ENCODE measurements around the gene INPP5A.
"Not testable (repeated sequence)": the region's sequence is repeated elsewhere in the genome, so short reads cannot be mapped to it uniquely, and the experiment has no call there.

The INPP5A gene

DNA sequence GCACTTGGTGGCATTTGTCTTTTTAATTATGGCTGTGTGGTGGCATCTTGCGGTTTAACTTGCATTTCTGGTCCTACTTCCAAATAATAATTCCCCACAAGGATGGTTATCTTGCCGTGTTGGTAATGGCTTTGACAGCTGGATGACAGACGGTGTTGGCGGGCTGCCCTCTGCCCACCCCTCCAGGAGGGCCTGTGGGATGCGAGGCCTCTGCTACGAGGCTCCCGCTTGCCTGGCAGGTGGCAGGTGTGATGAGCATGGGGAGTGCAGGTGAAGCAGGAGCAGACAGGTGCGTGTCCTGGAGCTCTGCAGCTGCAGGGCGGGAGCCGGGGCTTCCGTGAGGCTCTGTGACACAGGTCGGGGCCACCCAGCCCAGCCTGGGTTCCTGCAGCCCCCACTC, 11.8 kb downstream of the INPP5A start:
- no peak for DNase-seq

DNA sequence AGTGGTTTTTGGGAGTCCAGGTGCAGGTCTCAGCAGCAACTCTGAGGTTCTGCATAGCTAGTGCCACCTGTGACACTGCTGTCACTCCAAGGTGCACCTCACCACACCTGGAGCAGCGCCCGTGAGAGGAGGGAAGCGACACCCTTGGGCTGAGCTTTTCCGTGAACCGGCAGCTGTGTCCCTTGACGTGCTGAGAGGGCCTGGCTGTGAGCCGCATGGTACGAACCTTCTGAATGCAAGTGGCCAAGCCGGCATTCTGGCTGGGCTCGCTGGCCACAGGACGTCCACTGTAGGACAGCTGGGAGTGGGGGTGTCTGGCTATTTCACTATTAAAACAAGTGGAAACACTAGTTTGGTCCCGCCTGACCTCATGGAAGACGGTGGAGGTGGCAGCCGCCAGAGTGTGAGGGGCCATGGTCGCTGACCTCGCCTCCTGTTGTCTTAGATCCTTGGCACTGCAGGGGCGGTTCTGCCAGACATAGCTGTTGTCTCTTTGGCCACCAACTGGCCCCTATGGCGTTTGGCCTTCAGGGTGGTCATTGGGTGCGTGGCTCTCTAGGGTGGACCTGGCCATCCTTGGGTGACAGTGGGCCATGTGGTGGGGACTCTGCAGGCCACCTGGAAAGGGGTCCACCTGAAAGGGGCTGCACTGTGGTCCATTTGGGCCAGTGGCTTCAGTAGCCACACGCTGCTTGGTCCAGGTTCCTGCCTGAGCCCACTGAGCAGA, 12.9 kb downstream of the INPP5A start:
- DNase-seq: no peak

DNA sequence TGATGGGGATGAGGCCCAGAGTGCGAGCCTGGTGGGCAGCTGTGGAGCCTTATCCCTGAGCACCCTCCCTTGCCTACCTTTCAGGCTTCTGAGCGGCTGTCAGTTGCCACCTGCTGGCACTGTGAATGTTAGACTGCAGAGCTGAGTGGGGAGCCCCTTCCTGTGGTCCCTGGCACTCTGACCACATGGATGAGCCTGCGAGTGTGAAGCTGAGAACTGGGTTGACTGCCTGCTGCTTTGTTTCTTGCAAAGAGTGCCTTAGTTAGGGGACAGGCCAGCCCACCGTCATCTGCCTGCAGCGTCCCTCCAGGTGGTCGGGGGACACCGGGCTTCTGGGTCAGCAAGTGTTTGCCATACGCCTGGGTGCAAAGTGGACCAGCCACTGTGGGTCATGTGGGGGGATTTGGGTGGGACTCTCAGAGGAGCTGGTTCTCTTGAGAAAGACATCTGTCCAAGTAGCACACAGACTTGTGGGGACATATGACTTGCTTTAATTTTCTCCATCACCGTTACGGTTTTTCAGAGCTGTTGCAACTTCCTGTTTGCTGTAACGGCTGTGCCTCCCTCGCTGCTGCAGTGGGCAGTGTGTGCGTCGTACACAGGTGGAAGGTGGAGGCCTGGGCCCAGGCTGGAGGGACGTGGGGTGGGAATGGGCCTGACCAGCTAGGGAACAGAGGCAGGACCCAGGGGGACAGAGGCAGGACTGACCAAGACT, 13.7 kb downstream of the INPP5A start:
- DNase-seq: peak; percentile 51 to 67 (median 64)

DNA sequence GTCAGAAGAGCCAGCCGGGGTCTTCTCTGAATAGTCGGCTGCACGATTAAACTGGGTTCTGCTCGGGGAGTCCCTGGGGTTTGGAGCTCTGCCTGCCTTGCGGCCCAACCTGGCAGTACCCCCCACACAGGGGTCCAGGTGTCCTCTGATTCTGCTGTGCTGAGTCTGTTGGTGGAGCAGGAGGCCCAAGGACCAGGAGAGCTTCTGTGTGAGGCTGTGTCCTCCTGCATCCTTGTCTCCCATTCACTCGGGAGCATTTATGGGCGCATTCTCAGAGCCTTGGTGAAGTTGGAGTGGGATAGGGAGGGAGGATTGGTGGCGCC, 14.2 kb downstream of the INPP5A start:
- DNase-seq: no peak

DNA sequence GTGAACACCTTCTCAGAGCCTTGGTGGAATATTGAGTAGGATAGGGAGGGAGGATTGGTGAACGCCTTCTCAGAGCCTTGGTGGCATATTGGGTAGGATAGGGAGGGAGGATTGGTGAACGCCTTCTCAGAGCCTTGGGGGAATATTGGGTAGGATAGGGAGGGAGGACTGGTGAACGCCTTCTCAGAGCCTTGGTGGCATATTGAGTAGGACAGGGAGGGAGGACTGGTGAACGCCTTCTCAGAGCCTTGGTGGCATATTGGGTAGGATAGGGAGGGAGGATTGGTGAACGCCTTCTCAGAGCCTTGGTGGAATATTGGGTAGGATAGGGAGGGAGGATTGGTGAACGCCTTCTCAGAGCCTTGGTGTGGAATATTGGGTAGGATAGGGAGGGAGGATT, 15.0 kb downstream of the INPP5A start:
- DNase-seq: not testable (repeated sequence)

DNA sequence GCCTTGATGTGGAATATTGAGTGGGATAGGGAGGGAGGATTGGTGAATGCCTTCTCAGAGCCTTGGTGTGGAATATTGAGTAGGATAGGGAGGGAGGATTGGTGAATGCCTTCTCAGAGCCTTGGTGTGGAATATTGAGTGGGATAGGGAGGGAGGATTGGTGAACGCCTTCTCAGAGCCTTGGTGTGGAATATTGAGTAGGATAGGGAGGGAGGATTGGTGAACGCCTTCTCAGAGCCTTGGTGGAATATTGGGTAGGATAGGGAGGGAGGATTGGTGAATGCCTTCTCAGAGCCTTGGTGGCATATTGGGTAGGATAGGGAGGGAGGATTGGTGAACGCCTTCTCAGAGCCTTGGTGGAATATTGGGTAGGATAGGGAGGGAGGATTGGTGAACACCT, 16.0 kb downstream of the INPP5A start:
- DNase-seq: not testable (repeated sequence)

DNA sequence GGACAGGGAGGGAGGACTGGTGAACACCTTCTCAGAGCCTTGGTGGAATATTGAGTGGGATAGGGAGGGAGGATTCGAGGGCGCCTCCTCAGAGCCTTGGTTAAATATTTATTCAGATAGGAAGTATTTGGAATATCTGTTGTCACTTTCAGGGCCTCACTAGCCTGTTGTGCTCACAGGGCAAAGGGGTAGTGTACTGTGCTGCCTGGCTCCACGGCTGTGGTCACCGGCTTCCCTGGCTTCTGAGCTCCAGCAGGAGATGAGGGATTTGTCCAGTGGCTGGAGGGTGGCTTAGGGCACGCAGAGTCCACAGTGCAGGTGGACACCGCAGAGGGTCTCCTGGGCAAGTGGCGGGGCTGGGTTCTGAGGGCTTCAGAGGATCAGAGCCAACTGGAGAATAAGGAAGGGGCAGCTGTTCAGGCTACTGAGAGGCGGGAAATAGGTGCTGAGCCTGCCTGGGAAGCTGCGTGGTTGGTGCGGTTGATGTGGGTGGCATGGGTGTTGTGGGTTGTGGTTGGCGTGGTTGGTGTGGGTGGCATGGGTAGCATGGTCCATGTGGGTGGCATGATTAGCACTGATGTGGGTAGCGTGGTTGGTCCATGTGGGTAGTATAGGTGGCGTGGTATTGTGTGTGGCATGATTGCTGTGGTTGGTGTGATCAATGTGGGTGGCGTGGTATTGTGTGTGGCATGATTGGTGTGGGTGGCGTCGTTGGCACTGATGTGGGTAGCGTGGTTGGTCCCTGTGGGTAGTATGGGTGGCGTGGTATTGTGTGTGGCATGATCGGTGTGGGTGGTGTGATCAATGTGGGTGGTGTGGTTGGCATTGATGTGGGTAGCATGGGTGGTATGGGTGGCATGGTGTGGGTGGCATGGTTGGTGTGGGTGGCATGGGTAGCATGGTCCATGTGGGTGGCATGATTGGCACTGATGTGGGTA, 16.7 kb downstream of the INPP5A start:
- no peak for DNase-seq

DNA sequence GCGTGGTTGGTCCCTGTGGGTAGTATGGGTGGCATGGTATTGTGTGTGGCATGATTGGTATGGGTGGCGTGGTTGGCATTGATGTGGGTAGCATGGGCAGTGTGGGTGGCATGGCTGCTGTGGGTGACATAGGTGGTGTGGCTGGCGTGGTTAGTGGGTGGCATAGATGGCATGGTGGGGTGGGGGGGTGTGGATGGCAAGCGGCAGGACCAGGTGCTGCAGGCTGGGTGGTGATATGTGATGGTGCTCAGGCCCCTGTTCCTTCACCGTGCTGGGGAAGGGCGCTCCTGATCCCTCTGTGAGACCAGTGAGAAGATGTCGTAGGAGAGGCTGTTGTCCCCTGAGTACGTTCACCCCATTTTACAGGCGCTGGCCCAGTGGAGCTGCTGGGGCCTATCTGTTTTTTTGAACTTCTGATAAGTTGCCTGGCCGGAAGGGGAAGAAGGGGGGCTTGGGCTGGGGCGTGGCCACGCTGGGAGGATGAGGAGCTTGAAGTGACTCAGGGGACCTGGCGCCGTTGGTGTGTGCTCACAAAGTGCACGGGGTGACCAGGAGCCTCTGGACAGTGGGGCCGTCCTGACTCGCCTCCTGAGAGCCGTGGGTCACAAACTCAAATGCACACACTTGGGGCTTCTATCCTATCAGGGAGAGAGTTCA, 17.5 kb downstream of the INPP5A start:
- peak in 2 of 4 experiments; percentile 29 to 34 for DNase-seq

DNA sequence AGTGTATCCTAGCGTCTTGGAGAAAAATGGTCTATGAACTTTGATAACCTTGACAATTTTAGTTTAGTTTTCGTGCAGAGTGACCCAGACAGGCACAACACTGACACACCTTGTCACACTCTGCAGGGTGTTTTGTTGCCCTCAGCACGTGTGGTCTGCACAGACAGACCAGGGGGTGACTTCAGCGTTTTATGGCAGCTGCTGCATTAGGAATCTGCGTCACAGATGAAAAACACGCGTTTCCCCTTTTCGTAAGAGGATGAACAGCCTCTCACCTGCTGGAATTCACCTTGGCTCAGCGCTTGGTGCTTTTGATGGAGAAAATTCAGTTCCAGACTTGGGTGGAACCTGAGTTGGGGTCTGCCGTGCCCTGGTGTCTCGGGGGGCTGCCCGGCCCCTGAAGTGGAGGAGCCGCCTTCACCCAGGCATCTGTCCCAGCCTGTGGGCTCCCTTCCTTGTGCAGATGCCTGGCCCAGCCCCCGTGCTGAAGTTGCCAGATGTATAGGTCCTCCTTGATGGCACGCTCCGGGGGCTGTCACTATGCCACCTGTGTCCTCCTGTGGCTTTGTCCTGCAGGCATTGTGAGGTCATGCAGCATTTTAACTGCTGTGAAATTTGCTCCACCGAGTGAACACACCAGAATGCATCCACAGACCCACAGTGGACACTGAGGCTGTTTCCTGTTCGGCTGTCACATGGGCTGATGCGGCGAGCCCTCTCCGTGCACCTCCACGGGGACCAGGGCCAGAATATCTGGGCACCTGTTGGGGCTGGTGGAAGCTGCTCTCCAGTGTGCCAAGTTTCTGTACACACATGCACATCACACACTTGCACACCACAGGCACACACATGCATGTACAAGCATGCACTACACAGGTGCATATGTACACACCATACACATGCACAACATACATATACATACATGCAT, 18.3 kb downstream of the INPP5A start:
- DNase-seq: peak in 2 of 4 experiments; percentile 29 to 48

DNA sequence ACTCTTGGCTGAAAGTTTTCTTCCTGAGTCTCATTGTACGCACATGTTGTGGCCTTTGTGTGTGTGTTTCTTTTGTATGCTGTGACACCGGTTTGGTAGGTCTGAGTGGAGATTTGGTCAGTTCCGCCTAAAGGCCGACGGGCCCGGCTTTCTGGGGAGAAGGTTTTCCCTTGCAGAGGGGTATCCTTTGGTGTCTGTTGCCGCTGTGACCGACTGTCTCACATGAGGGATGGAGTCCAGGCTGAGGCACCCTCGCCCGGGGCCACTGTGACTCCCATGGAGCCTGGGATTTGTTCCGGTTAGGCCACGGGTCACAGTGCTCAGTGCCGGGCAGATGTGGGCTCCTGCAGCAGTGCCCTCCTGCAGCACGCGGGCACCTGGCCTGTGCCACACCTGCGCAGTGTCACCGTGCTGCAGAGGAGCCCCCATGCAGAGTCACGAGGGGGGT, 19.4 kb downstream of the INPP5A start:
- no peak for DNase-seq

DNA sequence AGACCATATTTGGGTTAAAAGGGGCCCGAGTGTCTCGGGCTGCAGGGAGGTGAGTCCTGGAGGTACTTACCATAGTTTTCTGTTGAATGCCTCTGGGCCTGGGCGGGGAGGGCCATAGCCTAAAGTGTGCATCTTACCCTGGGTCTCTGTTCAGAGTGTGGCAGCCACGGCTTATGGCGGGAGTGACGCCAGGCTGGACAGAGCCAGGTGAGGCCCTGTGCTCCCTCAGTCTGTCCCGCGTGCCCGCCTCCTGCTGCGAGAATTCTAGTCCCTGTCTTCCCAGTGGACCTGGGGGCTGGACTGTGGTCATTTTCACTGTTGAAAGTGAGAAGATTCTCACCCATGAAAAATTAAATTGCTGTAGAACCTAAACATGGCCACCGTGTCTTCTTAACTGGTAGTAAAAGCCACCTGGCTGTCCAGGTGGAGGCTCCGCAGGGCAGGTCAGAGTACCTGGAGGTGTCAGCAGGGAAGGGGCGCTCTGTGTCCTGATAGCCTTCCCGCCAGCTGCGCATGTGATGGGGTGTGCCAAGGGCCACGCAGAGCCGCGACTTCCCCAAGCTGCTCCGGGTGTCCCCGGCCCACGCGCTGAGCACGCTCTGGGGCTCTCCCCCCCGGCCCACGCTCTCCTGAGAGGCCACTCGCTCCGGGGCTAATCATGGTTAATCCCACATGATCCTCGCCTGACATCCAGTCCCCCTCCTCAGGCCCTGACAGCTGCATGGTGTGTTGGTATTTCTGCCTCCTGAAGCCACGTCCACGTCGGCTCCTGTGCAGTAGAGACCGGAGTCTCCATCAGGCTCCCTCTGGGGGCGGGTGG, 20.3 kb downstream of the INPP5A start:
- DNase-seq: no peak

DNA sequence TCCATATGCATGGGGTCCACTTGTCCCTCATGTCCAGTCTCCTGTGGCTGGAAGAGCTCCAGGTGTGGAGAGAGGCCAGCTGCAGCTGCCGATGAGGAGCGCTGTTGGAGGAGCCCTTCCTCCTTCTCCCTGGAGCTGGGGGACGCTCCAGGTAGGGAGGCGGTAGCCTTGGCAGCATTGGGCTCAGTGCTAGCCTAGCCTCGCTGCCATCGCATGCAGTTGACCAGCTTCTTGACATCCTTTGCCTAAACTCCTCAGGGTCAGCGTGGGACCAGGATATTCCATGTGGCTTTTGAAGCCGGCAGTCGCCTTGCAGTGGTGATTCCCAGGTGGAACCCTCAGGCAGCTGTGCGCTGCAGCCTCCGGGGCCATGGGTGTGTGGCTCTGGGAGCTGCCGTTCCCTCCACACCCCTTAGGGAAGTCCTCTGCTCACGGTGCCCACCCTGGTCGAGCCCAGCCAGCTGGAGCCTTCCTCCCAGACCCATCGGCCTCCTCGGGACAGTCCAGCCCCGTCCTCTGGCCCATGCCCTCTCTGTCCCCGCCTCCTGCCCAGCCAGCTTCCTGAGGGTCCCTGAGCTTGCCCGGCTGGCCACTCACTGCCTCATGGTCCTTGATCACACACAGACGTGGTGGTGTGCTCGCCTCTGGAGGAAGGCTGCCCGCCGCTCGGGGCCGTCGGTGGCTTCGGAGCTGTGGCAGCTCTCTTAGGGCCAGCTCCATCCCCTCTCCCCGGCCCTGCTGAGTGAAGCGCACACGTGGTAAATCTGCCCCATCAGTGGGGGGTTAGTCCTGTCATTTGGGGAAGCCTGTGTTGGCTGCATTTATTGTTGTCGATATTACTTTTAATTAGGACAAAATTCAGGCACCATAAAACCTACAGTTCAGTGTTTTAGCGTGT, 21.2 kb downstream of the INPP5A start:
- no peak for DNase-seq

DNA sequence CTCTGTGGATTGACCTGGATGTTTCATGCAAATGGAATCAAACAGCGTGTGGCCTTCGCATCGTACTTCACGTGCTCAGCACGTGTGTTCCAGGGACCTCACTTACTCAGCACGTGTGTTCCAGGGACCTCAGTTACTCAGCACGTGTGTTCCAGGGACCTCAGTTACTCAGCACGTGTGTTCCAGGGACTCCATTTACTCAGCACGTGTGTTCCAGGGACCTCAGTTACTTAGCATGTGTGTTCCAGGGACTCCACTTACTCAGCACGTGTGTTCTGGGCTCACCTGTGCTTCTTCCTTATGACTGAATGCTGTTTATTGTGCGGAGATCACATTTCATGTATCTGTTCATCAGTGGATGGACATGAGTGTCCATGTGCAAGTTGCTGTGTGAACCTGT, 22.0 kb downstream of the INPP5A start:
- DNase-seq: no peak

DNA sequence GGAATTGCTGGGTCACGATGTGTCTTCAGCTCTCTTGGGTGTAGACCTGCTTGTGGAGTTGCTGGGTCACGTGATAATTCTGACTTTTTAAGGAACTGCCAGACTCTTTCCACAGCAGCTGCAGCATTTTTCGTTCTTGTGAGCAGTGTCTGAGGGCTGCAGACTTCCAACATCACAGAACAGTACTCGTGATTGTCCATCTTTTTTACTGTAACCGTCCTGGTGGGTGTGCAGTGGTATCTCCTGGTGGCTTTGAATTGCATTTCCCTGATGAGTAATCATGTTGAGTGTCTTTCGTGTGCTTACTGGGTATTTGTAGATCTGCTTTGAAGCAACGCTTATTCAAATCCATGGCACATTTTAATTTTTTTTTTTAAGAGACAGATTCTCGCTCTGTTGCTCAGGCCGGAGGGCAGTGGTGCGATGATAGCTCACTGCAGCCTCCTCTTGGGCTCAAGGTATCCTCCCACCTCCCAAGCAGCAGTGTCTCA, 22.7 kb downstream of the INPP5A start:
- DNase-seq: peak; percentile 80 to 94 (median 86)

DNA sequence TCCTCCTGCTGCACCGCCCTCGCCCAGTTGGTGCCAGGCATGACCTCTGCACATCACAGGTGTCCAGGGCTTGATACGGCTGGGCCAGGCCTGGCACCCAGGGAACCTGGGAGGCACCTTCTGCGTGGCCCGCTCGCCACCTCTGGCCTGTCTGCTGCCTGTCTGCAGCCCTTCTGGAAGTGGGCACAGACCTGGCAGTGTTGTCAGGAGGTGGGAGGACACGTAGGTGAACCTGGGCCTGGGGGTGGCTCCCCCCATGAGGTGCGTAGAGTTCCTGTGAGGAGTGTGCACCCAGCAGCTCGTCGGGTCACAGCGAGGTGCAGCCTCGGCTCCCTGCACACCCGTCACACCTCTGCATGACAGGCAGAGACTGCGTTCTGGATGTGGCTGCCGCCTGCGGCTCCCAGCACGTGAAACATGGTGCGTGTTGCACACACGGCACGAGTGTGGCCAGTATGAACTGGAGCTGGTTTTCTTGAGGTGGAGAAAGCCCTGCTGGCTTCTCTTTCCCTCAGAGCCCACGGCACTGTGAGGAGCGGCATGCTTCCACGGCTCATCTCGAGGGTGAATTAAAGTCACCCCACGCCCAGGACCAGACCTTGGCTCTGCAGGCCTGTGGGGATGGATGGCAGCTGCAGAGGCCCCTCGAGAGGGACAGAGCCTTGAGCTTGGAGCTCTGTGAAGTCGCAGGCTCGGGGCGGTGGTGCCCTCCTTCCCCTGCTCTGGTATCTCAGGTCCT, 24.8 kb downstream of the INPP5A start:
- DNase-seq: no peak

DNA sequence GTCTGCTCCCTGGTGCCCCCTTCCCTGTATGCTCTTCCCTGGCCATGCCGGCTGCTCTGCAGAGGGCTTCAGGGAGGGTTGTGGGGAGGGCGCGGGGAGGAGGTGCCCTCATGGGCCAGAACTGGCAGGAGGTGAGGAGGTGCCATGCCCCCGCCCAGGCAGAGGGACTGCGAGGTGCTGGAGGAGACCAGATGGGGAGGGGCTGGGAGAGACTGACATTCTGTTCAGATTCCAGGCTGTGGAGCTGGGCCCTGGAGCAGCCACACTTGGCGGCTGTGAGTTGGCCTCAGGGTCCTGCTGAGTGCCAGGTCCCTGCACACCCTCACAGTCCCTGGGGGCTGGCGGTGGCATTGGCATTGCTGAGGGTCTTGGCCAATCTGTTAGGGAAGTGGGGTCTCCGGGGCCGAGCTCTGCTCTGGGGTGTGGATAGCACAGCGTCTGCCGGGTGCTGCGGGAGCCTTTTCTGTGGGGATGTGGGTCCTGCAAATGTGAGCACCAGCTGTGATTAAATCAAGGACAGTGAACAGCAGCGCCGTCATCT, 25.4 kb downstream of the INPP5A start:
- DNase-seq: no peak

DNA sequence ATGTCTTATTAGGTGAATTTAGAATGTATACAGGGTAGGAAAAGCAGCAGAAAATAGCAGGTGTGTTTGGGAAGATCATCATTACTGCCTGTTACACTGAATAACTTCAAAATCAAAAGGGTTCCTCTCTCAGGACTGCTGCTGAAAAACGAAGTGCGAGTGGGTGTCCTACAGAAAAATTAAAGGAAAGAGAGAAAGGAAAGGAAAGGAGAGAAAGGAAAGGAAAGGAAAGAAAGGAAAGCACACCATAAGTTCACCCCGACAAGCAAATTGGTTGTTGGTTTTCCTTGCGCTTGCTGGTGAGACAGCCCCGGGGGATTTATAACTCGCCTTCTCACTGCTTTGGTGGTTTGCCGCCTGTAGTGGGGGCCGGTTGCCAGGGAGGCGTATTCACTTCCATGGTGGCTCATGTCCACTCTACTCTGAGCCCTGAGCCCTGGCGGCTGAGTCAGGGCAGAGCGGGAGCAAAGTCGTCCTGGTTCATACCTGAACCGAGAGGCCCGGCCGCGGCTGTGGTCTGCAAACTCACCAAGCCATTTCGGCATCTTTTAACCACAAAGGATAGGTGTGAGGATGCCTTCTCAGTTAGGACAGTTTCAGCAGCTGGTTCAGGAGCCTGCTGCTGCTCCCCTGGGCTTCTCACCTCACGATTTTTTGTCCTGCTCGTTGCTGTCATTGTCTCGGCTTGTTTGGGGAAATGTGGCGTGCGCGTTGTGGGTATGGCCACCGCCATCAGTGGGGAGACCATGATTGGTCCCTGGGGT, 26.1 kb downstream of the INPP5A start:
- no peak for DNase-seq

DNA sequence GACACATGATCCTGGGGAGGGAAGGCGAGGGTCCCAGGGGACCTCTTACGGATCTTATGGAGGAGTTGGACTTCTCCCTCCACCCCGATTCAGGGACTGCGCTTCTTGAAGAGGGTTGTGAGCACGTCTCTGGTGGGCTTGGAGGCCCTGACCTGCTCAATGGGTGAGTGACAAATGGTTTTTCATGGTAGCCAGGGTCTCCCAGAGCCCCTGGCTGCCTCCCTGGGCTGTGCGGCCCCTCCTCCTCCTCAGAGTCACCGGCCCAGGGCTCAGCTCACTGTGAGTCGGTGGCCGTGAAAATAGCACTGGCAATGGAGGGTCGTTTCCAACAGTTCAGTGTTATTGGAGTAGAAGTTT, 26.6 kb downstream of the INPP5A start:
- DNase-seq: no peak

Data from suppressor macrophage (primary cell).